Measurements from ENCODE around the gene CLMN.

GRCh38 chr14:95320078-95320895 lies 579 bp upstream of the CLMN start:
- TF ChIP-seq EZH2 (IDR thresholded peaks at IDR 0.05; ENCODE audit: borderline replicate concordance, low read depth, low read length, poor library complexity, severe bottlenecking) (no peak), CTCF (conservative IDR thresholded peaks at IDR 0.05; ENCODE audit: low read depth, low read length) (no peak)
